Tibial nerve (tissue), 4 donors: Measurements from ENCODE around the gene LYRM4.

Experiments used
- CTCF ChIP-seq, 5 experiments: fragments of 200-600 bp in 3 of 5; fragments of 450-650 bp in 2 of 5; sonication (generic) in 3 of 5; IDR thresholded peaks; one replicate each; pipeline ENCODE4 v1.5.1; 2016 to 2019; ENCODE audit warnings: antibody characterized with exemption in 5 of 5, mild to moderate bottlenecking in 3 of 5, moderate library complexity in 2 of 5
- EP300 ChIP-seq, 2 donors: sonication (generic); formaldehyde crosslinking; IDR thresholded peaks; one replicate each; pipeline ENCODE4 v1.6.1; 2017; ENCODE audit warnings: antibody characterized with exemption in 2 of 2, mild to moderate bottlenecking in 1 of 2

GRCh38 chr6:5130135-5130866 lies 130.4 kb downstream of the LYRM4 start:
- no peak for TF ChIP-seq EP300 (IDR thresholded peaks at IDR 0.05)
- no peak for TF ChIP-seq CTCF (IDR thresholded peaks at IDR 0.05)
